Measurements from ENCODE around the gene TIMM21.

- TF ChIP-seq POLR2AphosphoS5 (IDR thresholded peaks at IDR 0.05) (no peak), CTCF (IDR thresholded peaks at IDR 0.05) (no peak), POLR2A (IDR thresholded peaks at IDR 0.05) (no peak), EP300 (IDR thresholded peaks at IDR 0.05) (no peak)
Measured at GRCh38 chr18:74155276-74155675, 7.0 kb downstream of the TIMM21 start.

Measured in suprapubic skin (tissue), 4 donors.